Endothelial cell of umbilical vein (primary cell): ENCODE measurements around the gene RAB7B. TPM values are rescaled to one million over a fixed set of nuclear protein-coding genes. Genes with fewer than 3 reads are reported as not detected.

Source experiments
- BruUV-seq: library from RNA; stranded (reverse); fragments of 400-500 nt; replicated peaks from 2 replicates; lab custom pipeline; 2021; lab: Mats Ljungman, UMichigan
- CTCF ChIA-PET: fragments of 300-600, 350-600 bp; sonication (Branson Sonifier 250); formaldehyde crosslinking; loops from one replicate; lab custom pipeline; 2021; ENCODE audit warnings: antibody characterized with exemption, inconsistent platforms; lab: Charles Lee
- POLR2A ChIA-PET: fragments of 300-600, 350-600 bp; sonication (Branson Sonifier 250); formaldehyde crosslinking; loops from one replicate; lab custom pipeline; 2021; ENCODE audit warnings: antibody characterized with exemption, inconsistent platforms; lab: Charles Lee
- DNase-seq: peaks from one replicate; pipeline ENCODE4 v3.0.0-alpha.2; 2011; ENCODE audit warnings: low read depth, low spot score
- FAIRE-seq: peaks from 2 replicates; lab custom pipeline; 2011; peaks lifted over from hg19 to GRCh38; lab: Jason Lieb, UNC
- H2AFZ ChIP-seq: 2 replicates; pipeline ENCODE4 v1.6.0; 2012; ENCODE audit warnings: low read depth, low read length, control low read depth, inconsistent platforms
- H3K27ac ChIP-seq: 2 replicates; pipeline ENCODE4 v1.5.1; 2011; ENCODE audit warnings: low read depth, mild to moderate bottlenecking, control low read depth, low read length, moderate library complexity; ENCODE audit not compliant: insufficient read depth
- H3K27me3 ChIP-seq, 2 experiments: 2 replicates each; pipeline versions ENCODE4 v1.6.0 to v1.6.1; 2011; ENCODE audit warnings: low read length in 2 of 2, mixed read lengths in 1 of 2; ENCODE audit not compliant: control insufficient read depth in 2 of 2, insufficient read depth in 2 of 2
- H3K36me3 ChIP-seq, 2 experiments: 2 replicates in 1 of 2; 3 replicates in 1 of 2; pipeline ENCODE4 v1.5.1; 2011; ENCODE audit warnings: low read length in 2 of 2, mild to moderate bottlenecking in 1 of 2, moderate library complexity in 1 of 2; ENCODE audit not compliant: control insufficient read depth in 2 of 2, insufficient read depth in 2 of 2; ENCODE audit errors: extremely low read depth in 1 of 2
- H3K4me1 ChIP-seq: 3 replicates; pipeline ENCODE4 v1.5.1; 2011; ENCODE audit warnings: mild to moderate bottlenecking, low read length; ENCODE audit not compliant: control insufficient read depth, insufficient read depth; ENCODE audit errors: extremely low read depth
- H3K4me2 ChIP-seq: 2 replicates; pipeline ENCODE4 v1.6.1; 2011; ENCODE audit warnings: low read length, control low read depth, mixed read lengths; ENCODE audit not compliant: insufficient read depth
- H3K4me3 ChIP-seq, 3 experiments: fragments of 200-600 bp in 1 of 3; sonication (generic), shearing (Covaris generic) in 1 of 3; replicated peaks in 1 of 3; 2 replicates each; pipeline ENCODE4 v1.5.1; 2011 to 2016; ENCODE audit warnings: control low read depth in 3 of 3, low read length in 3 of 3, mild to moderate bottlenecking in 2 of 3, inconsistent platforms in 1 of 3, low read depth in 1 of 3, moderate library complexity in 1 of 3; ENCODE audit not compliant: insufficient read depth in 1 of 3
- H3K79me2 ChIP-seq: 2 replicates; pipeline ENCODE4 v1.6.0; 2012; ENCODE audit warnings: low read length, inconsistent platforms; ENCODE audit not compliant: control insufficient read depth, insufficient read depth
- H3K9ac ChIP-seq: replicated peaks from 2 replicates; pipeline ENCODE3; 2011; ENCODE audit warnings: low read length, control low read depth; ENCODE audit not compliant: insufficient read depth; ENCODE audit errors: extremely low read depth
- H3K9me1 ChIP-seq: replicated peaks from 3 replicates; pipeline ENCODE4 v1.6.0; 2011; ENCODE audit warnings: mild to moderate bottlenecking, low read length; ENCODE audit not compliant: control insufficient read depth, insufficient read depth; ENCODE audit errors: extremely low read depth
- H3K9me3 ChIP-seq: replicated peaks from 2 replicates; pipeline ENCODE4 v1.5.1; 2012; ENCODE audit warnings: low read length, inconsistent platforms; ENCODE audit not compliant: control insufficient read depth, insufficient read depth
- H4K20me1 ChIP-seq: replicated peaks from 2 replicates; pipeline ENCODE3; 2011; ENCODE audit warnings: mild to moderate bottlenecking, low read length; ENCODE audit not compliant: control insufficient read depth, insufficient read depth; ENCODE audit errors: extremely low read depth
- EZH2 ChIP-seq: IDR thresholded peaks from 2 replicates; pipeline ENCODE4 v1.6.1; 2012; ENCODE audit warnings: borderline replicate concordance, low read depth, mild to moderate bottlenecking, moderate library complexity, low read length, inconsistent platforms; ENCODE audit not compliant: severe bottlenecking
- FOS ChIP-seq: IDR thresholded peaks from 2 replicates; pipeline ENCODE4 v1.6.1; 2011; ENCODE audit warnings: mild to moderate bottlenecking, low read length, moderate library complexity, borderline replicate concordance; ENCODE audit not compliant: insufficient read depth
- GATA2 ChIP-seq: IDR thresholded peaks from 2 replicates; pipeline ENCODE4 v1.7.0; 2011; ENCODE audit warnings: low read depth, mild to moderate bottlenecking, moderate library complexity, mixed read lengths, low read length; ENCODE audit not compliant: insufficient read length, insufficient read depth
- JUN ChIP-seq: IDR thresholded peaks from 2 replicates; pipeline ENCODE4 v1.6.1; 2011; ENCODE audit warnings: borderline replicate concordance, low read depth; ENCODE audit not compliant: insufficient read length, insufficient read depth
- MAX ChIP-seq: IDR thresholded peaks from 2 replicates; pipeline ENCODE4 v1.6.1; 2011; ENCODE audit not compliant: insufficient read depth, insufficient read length
- MYC ChIP-seq: IDR thresholded peaks from one replicate; pipeline ENCODE4 v1.6.1; 2011; ENCODE audit warnings: mild to moderate bottlenecking, low read depth, low read length
- POLR2A ChIP-seq: IDR thresholded peaks from 2 replicates; pipeline ENCODE4 v1.6.1; 2012; ENCODE audit warnings: low read depth, mild to moderate bottlenecking, control low read depth, low read length
- POLR2AphosphoS5 ChIP-seq: IDR thresholded peaks from 2 replicates; pipeline ENCODE4 v1.6.1; 2012; ENCODE audit warnings: low read depth, mild to moderate bottlenecking, control low read depth, low read length, moderate library complexity; ENCODE audit not compliant: insufficient read depth
- dilution Hi-C: fragments of 300-500 bp; cut with MboI; formaldehyde crosslinking; loops from one replicate; pipeline ENCODE4 v1.15.0; 2019; ENCODE audit warnings: low sequenced_read_pairs; ENCODE audit not compliant: extremely low pct_ligation_motif_present
- intact Hi-C: fragments of 100-400 bp; cut with micrococcal nuclease; formaldehyde crosslinking; loops from one replicate; pipeline ENCODE4 v1.10.0; 2022
- polyA plus RNA-seq, 4 experiments: library from polyadenylated mRNA; depleted of rRNA in 3 of 4; stranded (reverse) in 3 of 4; unstranded in 1 of 4; fragments of >200 nt; gene quantifications; 2 replicates each; pipeline versions ENCODE4 v1.2.1 to v1.2.3, GENCODE V29; 2011 to 2012; ENCODE audit warnings: missing spikeins in 1 of 4
- total RNA-seq: library from RNA; stranded (reverse); gene quantifications from 2 replicates; pipeline ENCODE4 v1.2.3, GENCODE V29; 2021
- TF ChIP-seq, protein P1 (sequence below), 2 donors: IDR thresholded peaks; 1 replicate in 1 of 2; 2 replicates in 1 of 2; pipeline ENCODE4 v1.5.1; 2011; ENCODE audit warnings: low read length in 2 of 2, mild to moderate bottlenecking in 2 of 2, moderate library complexity in 2 of 2, control low read depth in 1 of 2, inconsistent platforms in 1 of 2, low read depth in 1 of 2; ENCODE audit not compliant: insufficient read depth in 1 of 2; ENCODE audit errors: extremely low read depth in 1 of 2

The RAB7B gene
- total and polyA plus RNA-seq, 2 donors (not counting 3 experiments of a cell fraction or from before 2014, with no cell fraction given): 0.15 TPM; not detected in 1

DNA sequence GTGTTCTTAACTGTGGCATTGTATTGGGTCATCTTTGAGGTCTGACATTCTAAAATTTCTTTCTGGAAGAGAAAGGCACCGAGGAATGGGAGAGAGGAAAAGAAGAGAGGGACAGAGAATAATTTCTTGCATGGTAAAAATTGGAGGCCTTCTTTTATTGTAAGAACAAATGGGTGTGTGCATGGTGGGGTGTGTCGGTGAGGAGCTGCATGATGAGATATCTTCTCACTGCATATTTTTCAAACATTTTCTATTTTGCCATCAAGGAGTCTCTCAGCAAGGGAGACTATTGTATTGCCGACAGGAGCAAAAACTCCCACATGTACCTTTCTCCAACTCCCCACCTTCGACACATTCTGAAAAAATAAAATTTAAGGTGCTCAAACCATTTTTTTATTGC lies 27.0 kb upstream of the RAB7B start:
- FAIRE-seq: no peak
- no peak overlapping the region for H2AFZ ChIP-seq
- ChIA-PET CTCF (interaction anchor here (0.7 to 5.9 kb wide), 23 partner anchors 9 to 239 kb away, joined by 3 to 139 read pairs (median 5); no protein-coding TSS in a partner anchor), POLR2A (no interaction called here)
- H3K9me1 ChIP-seq: no peaks in the 10 kb centered on the region
- BruUV-seq: no TSS peak
- H3K27me3 ChIP-seq: no peaks in the 10 kb centered on the region
- H3K9me3 ChIP-seq: no peaks in the 10 kb centered on the region
- no peak overlapping the region for H3K27ac ChIP-seq
- TF ChIP-seq, protein P1, sequence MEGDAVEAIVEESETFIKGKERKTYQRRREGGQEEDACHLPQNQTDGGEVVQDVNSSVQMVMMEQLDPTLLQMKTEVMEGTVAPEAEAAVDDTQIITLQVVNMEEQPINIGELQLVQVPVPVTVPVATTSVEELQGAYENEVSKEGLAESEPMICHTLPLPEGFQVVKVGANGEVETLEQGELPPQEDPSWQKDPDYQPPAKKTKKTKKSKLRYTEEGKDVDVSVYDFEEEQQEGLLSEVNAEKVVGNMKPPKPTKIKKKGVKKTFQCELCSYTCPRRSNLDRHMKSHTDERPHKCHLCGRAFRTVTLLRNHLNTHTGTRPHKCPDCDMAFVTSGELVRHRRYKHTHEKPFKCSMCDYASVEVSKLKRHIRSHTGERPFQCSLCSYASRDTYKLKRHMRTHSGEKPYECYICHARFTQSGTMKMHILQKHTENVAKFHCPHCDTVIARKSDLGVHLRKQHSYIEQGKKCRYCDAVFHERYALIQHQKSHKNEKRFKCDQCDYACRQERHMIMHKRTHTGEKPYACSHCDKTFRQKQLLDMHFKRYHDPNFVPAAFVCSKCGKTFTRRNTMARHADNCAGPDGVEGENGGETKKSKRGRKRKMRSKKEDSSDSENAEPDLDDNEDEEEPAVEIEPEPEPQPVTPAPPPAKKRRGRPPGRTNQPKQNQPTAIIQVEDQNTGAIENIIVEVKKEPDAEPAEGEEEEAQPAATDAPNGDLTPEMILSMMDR (IDR thresholded peaks at IDR 0.05; ENCODE audit: extremely low read depth in 1 of 2, insufficient read depth in 1 of 2, low read depth in 1 of 2, low read length in 2 of 2): no peak
- TF ChIP-seq MAX: no peak
- H3K79me2 ChIP-seq: no peaks in the 10 kb centered on the region
- no peaks in the 10 kb centered on the region for H4K20me1 ChIP-seq
- no peaks in the 10 kb centered on the region for H3K36me3 ChIP-seq
- no peak overlapping the region for H3K9ac ChIP-seq
- no peak overlapping the region for H3K4me2 ChIP-seq
- peaks cover 32% of the 10 kb centered on the region for H3K4me1 ChIP-seq
- dilution Hi-C loops: no loop called here
- H3K4me3 ChIP-seq: no peak overlapping the region
- intact Hi-C loops: loop anchor here (1.0 kb wide), 3 partner anchors 42 to 76 kb away; no protein-coding TSS in a partner anchor
- DNase-seq: no peak

GRCh38 chr1:206029484-206029883 lies 26.3 kb upstream of the RAB7B start:
- ChIA-PET POLR2A (no interaction called here), CTCF (interaction anchor here (0.9 to 5.9 kb wide), 8 partner anchors 8 to 78 kb away, joined by 3 to 139 read pairs (median 11); no protein-coding TSS in a partner anchor)
- Histone ChIP-seq H3K4me2 (no peak overlapping the region), H3K79me2 (no peaks in the 10 kb centered on the region), H3K9me3 (no peaks in the 10 kb centered on the region), H3K27me3 (no peaks in the 10 kb centered on the region), H4K20me1 (no peaks in the 10 kb centered on the region), H3K27ac (no peak overlapping the region), H3K4me1 (peaks cover 32% of the 10 kb centered on the region), H2AFZ (no peak overlapping the region), H3K36me3 (no peaks in the 10 kb centered on the region), H3K9me1 (no peaks in the 10 kb centered on the region), H3K4me3 (no peak overlapping the region), H3K9ac (no peak overlapping the region)
- DNase-seq: no peak
- dilution Hi-C loops: no loop called here
- TF ChIP-seq FOS: no peak
- no peak for TF ChIP-seq GATA2
- TF ChIP-seq, protein P1 (IDR thresholded peaks at IDR 0.05; ENCODE audit: extremely low read depth in 1 of 2, insufficient read depth in 1 of 2, low read depth in 1 of 2, low read length in 2 of 2): no peak
- no peak for TF ChIP-seq JUN
- no peak for TF ChIP-seq MYC
- TF ChIP-seq POLR2A: no peak
- no peak for TF ChIP-seq EZH2
- TF ChIP-seq POLR2AphosphoS5: no peak
- no peak for TF ChIP-seq MAX
- intact Hi-C loops: no loop called here
- no peak for FAIRE-seq
- no TSS peak for BruUV-seq
